HFF-Myc (cell line): ENCODE data around the gene CLINT1.
A peak's percentile ranks its signal among the peaks of the same experiment; 100 is the strongest.

ENCODE experiments used
- DNase-seq: peaks from one replicate; pipeline ENCODE4 v3.0.0-alpha.2; 2011; ENCODE audit warnings: low read depth; ENCODE audit errors: extremely low read depth
- H3K4me3 ChIP-seq: replicated peaks from 2 replicates; pipeline ENCODE4 v1.5.1; 2011; ENCODE audit warnings: low read depth, mild to moderate bottlenecking, control low read depth, low read length
- CTCF ChIP-seq: IDR thresholded peaks from 2 replicates; pipeline ENCODE4 v1.5.1; 2012; ENCODE audit warnings: mild to moderate bottlenecking, low read depth, low read length, control low read depth; ENCODE audit errors: missing control alignments

The CLINT1 gene

GRCh38 chr5:157828944-157829639, 29.9 kb downstream of the CLINT1 start:
- peak; percentile 45 for TF ChIP-seq CTCF
- H3K4me3 ChIP-seq, result no peak overlapping the region
- DNase-seq, result no peak

- no peak for TF ChIP-seq CTCF
- H3K4me3 ChIP-seq, result no peak overlapping the region
- no peak for DNase-seq
Observed at GRCh38 chr5:157828105-157828943, 30.6 kb downstream of the CLINT1 start.

- no peak for DNase-seq
- no peak overlapping the region for H3K4me3 ChIP-seq
- no peak for TF ChIP-seq CTCF
Observed at GRCh38 chr5:157827423-157827822, 31.5 kb downstream of the CLINT1 start.

GRCh38 chr5:157823655-157824054, 35.3 kb downstream of the CLINT1 start:
- DNase-seq, result no peak
- no peak overlapping the region for H3K4me3 ChIP-seq
- TF ChIP-seq CTCF, result no peak

GRCh38 chr5:157821822-157822622, 36.9 kb downstream of the CLINT1 start:
- DNase-seq, result no peak
- H3K4me3 ChIP-seq, result no peak overlapping the region
- TF ChIP-seq CTCF, result no peak

GRCh38 chr5:157821405-157821804, 37.5 kb downstream of the CLINT1 start:
- DNase-seq, result no peak
- no peak for TF ChIP-seq CTCF

More at GRCh38 chr5:157821405-157821804, 37.5 kb downstream of the CLINT1 start:
- H3K4me3 ChIP-seq, result no peak overlapping the region
